HEK293 (cell line): ENCODE results near the gene DLG2.

ENCODE experiments used
- CTCF ChIA-PET: fragments of 350-600 bp; formaldehyde crosslinking; extraction: SDS; loops from one replicate; lab custom pipeline; 2021; ENCODE audit warnings: antibody characterized with exemption; lab: Yijun Ruan, JAX
- POLR2A ChIA-PET: fragments of 300-600 bp; formaldehyde crosslinking; extraction: SDS; loops from one replicate; lab custom pipeline; 2020; ENCODE audit warnings: antibody characterized with exemption, inconsistent platforms; lab: Yijun Ruan, JAX
- H3K27ac ChIP-seq: fragments of 200-500 bp; sonication (Bioruptor generic); 2 replicates; pipeline ENCODE4 v1.5.1; 2014; ENCODE audit warnings: low read depth, low read length, control low read depth, inconsistent platforms; ENCODE audit errors: extremely low read depth
- H3K36me3 ChIP-seq, 2 experiments: fragments of 200-500 bp in 1 of 2; sonication (Bioruptor generic) in 1 of 2; 1 replicate in 1 of 2; 2 replicates in 1 of 2; pipeline ENCODE4 v1.5.1; 2014 to 2017; ENCODE audit warnings: inconsistent platforms in 2 of 2, low read length in 2 of 2; ENCODE audit not compliant: control insufficient read depth in 2 of 2, insufficient read depth in 1 of 2
- H3K4me1 ChIP-seq: fragments of 200-500 bp; sonication (Bioruptor generic); 2 replicates; pipeline ENCODE4 v1.5.1; 2014; ENCODE audit warnings: mild to moderate bottlenecking, low read length, inconsistent platforms; ENCODE audit not compliant: control insufficient read depth, insufficient read depth
- H3K4me3 ChIP-seq: 2 replicates; pipeline ENCODE4 v1.5.1; 2011; ENCODE audit warnings: low read depth, mild to moderate bottlenecking, control low read depth, low read length, moderate library complexity
- H3K9me3 ChIP-seq: fragments of 200-500 bp; sonication (Bioruptor generic); 2 replicates; pipeline ENCODE4 v1.5.1; 2014; ENCODE audit warnings: low read depth, low read length, inconsistent platforms; ENCODE audit not compliant: control insufficient read depth, insufficient read depth
- GFI1B ChIP-seq: fragments of 450-650 bp; formaldehyde crosslinking; IDR thresholded peaks from 2 replicates; pipeline ENCODE4 v1.5.1; 2016; ENCODE audit warnings: missing biosample characterization, missing genetic modification characterization
- GLI4 ChIP-seq: fragments of 450-650 bp; formaldehyde crosslinking; IDR thresholded peaks from 2 replicates; pipeline ENCODE4 v1.5.1; 2016; ENCODE audit warnings: missing biosample characterization, missing genetic modification characterization
- GLIS2 ChIP-seq: fragments of 450-650 bp; formaldehyde crosslinking; IDR thresholded peaks from 2 replicates; pipeline ENCODE4 v1.5.1; 2016; ENCODE audit warnings: missing biosample characterization, missing genetic modification characterization
- KLF16 ChIP-seq: fragments of 450-650 bp; formaldehyde crosslinking; IDR thresholded peaks from 2 replicates; pipeline ENCODE4 v1.5.1; 2017; ENCODE audit warnings: missing biosample characterization, missing genetic modification characterization
- PBX3 ChIP-seq: sonication (generic); formaldehyde crosslinking; IDR thresholded peaks from 2 replicates; pipeline ENCODE4 v1.8.1; 2022; ENCODE audit warnings: mild to moderate bottlenecking, moderate library complexity, missing genetic modification reagents
- PRDM1 ChIP-seq: fragments of 450-650 bp; formaldehyde crosslinking; IDR thresholded peaks from 2 replicates; pipeline ENCODE4; 2016; ENCODE audit warnings: missing biosample characterization, missing genetic modification characterization
- PRDM10 ChIP-seq: fragments of 450-650 bp; formaldehyde crosslinking; IDR thresholded peaks from 2 replicates; pipeline ENCODE4 v1.5.1; 2016; ENCODE audit warnings: missing biosample characterization, missing genetic modification characterization
- ZBTB48 ChIP-seq: fragments of 450-650 bp; formaldehyde crosslinking; IDR thresholded peaks from 2 replicates; pipeline ENCODE4 v1.5.1; 2016; ENCODE audit warnings: missing biosample characterization, missing genetic modification characterization
- ZBTB7A ChIP-seq: fragments of 450-650 bp; formaldehyde crosslinking; IDR thresholded peaks from 2 replicates; pipeline ENCODE4 v1.5.1; 2016; ENCODE audit warnings: low read depth, missing biosample characterization, missing genetic modification characterization
- ZNF10 ChIP-seq: fragments of 450-650 bp; formaldehyde crosslinking; IDR thresholded peaks from 2 replicates; pipeline ENCODE4 v1.5.1; 2017; ENCODE audit warnings: missing biosample characterization, missing genetic modification characterization
- ZNF175 ChIP-seq: fragments of 450-650 bp; formaldehyde crosslinking; IDR thresholded peaks from 2 replicates; pipeline ENCODE4 v1.5.1; 2016; ENCODE audit warnings: missing biosample characterization, missing genetic modification characterization
- ZNF19 ChIP-seq: fragments of 450-650 bp; formaldehyde crosslinking; IDR thresholded peaks from 2 replicates; pipeline ENCODE4; 2016; ENCODE audit warnings: missing biosample characterization, missing genetic modification characterization, low read depth
- ZNF211 ChIP-seq: fragments of 450-650 bp; formaldehyde crosslinking; IDR thresholded peaks from 2 replicates; pipeline ENCODE4 v1.5.1; 2016; ENCODE audit warnings: low read depth, missing biosample characterization, missing genetic modification characterization
- ZNF23 ChIP-seq: fragments of 450-650 bp; formaldehyde crosslinking; IDR thresholded peaks from 2 replicates; pipeline ENCODE4 v1.5.1; 2016; ENCODE audit warnings: missing biosample characterization, missing genetic modification characterization, borderline replicate concordance
- ZNF239 ChIP-seq: fragments of 450-650 bp; formaldehyde crosslinking; IDR thresholded peaks from 2 replicates; pipeline ENCODE4 v1.5.1; 2016; ENCODE audit warnings: missing biosample characterization, missing genetic modification characterization
- ZNF266 ChIP-seq: fragments of 450-650 bp; formaldehyde crosslinking; IDR thresholded peaks from 2 replicates; pipeline ENCODE4 v1.5.1; 2016; ENCODE audit warnings: missing biosample characterization, missing genetic modification characterization, low read depth
- ZNF544 ChIP-seq: fragments of 450-650 bp; formaldehyde crosslinking; IDR thresholded peaks from 2 replicates; pipeline ENCODE4 v1.5.0; 2017; ENCODE audit warnings: missing biosample characterization, missing genetic modification characterization
- ZNF585B ChIP-seq: fragments of 450-650 bp; formaldehyde crosslinking; IDR thresholded peaks from 2 replicates; pipeline ENCODE4 v1.5.1; 2016; ENCODE audit warnings: missing biosample characterization, missing genetic modification characterization
- ZNF610 ChIP-seq: fragments of 450-650 bp; formaldehyde crosslinking; IDR thresholded peaks from 2 replicates; pipeline ENCODE4 v1.5.1; 2016; ENCODE audit warnings: missing biosample characterization, missing genetic modification characterization, borderline replicate concordance
- ZNF621 ChIP-seq: fragments of 450-650 bp; formaldehyde crosslinking; IDR thresholded peaks from 2 replicates; pipeline ENCODE4 v1.5.1; 2017; ENCODE audit warnings: missing biosample characterization, missing genetic modification characterization
- ZNF704 ChIP-seq: fragments of 450-650 bp; formaldehyde crosslinking; IDR thresholded peaks from 2 replicates; pipeline ENCODE4 v1.5.1; 2016; ENCODE audit warnings: missing biosample characterization, missing genetic modification characterization
- ZNF776 ChIP-seq: fragments of 450-650 bp; formaldehyde crosslinking; IDR thresholded peaks from 2 replicates; pipeline ENCODE4 v1.5.0; 2017; ENCODE audit warnings: missing biosample characterization, missing genetic modification characterization, borderline replicate concordance
- ZNF791 ChIP-seq: fragments of 450-650 bp; formaldehyde crosslinking; IDR thresholded peaks from 2 replicates; pipeline ENCODE4 v1.5.1; 2016; ENCODE audit warnings: missing biosample characterization, missing genetic modification characterization
- ZNF792 ChIP-seq: fragments of 450-650 bp; formaldehyde crosslinking; IDR thresholded peaks from 2 replicates; pipeline ENCODE4 v1.5.1; 2016; ENCODE audit warnings: missing biosample characterization, missing genetic modification characterization
- ZSCAN4 ChIP-seq: fragments of 450-650 bp; formaldehyde crosslinking; IDR thresholded peaks from 2 replicates; pipeline ENCODE4 v1.5.1; 2017; ENCODE audit warnings: missing biosample characterization, missing genetic modification characterization

DLG2 gene

GRCh38 chr11:84452211-84452610 lies 1174.9 kb downstream of the DLG2 start:
- POLR2A ChIA-PET: no interaction called here
- no peak for TF ChIP-seq ZNF175 (tag by site-specific recombination)
- no peak for TF ChIP-seq ZBTB7A (tag by site-specific recombination)
- TF ChIP-seq GLI4 (tag by site-specific recombination): no peak
- no peak for TF ChIP-seq ZNF791 (tag by site-specific recombination)
- no peak for TF ChIP-seq ZSCAN4 (tag by site-specific recombination)
- no peak for TF ChIP-seq ZNF23
- TF ChIP-seq PRDM10 (tag by site-specific recombination): no peak
- TF ChIP-seq ZNF585B (tag by site-specific recombination): no peak

GRCh38 chr11:84438565-84438964 lies 1188.6 kb downstream of the DLG2 start:
- H3K4me3 ChIP-seq: no peak overlapping the region
- no peaks in the 10 kb centered on the region for H3K36me3 ChIP-seq
- TF ChIP-seq ZNF792 (no peak), ZNF610 (tag by site-specific recombination) (no peak), ZNF544 (tag by site-specific recombination) (no peak), PBX3 (no peak), ZNF621 (tag by site-specific recombination) (no peak), GLIS2 (no peak)
- ChIA-PET POLR2A (no interaction called here), CTCF (interaction anchor here (1.5 kb wide), 1 partner anchor 16 kb away, joined by 3 read pairs; no protein-coding TSS in a partner anchor)
- no peaks in the 10 kb centered on the region for H3K9me3 ChIP-seq
- H3K4me1 ChIP-seq: no peaks in the 10 kb centered on the region
- no peak overlapping the region for H3K27ac ChIP-seq

More at GRCh38 chr11:84452211-84452610, 1174.9 kb downstream of the DLG2 start:
- Histone ChIP-seq H3K27ac (no peak overlapping the region), H3K9me3 (no peaks in the 10 kb centered on the region), H3K4me3 (no peak overlapping the region), H3K36me3 (no peaks in the 10 kb centered on the region), H3K4me1 (no peaks in the 10 kb centered on the region)
- CTCF ChIA-PET: interaction anchor here (0.7 kb wide), 1 partner anchor 441 kb away, joined by 3 read pairs; no protein-coding TSS in a partner anchor

GRCh38 chr11:84437071-84437980 lies 1189.8 kb downstream of the DLG2 start:
- ChIA-PET CTCF (interaction anchor here (1.5 kb wide), 1 partner anchor 17 kb away, joined by 3 read pairs; no protein-coding TSS in a partner anchor), POLR2A (no interaction called here)
- H3K4me1 ChIP-seq: no peaks in the 10 kb centered on the region
- peak overlapping the region; percentile 28 for H3K4me3 ChIP-seq
- no peaks in the 10 kb centered on the region for H3K9me3 ChIP-seq
- H3K27ac ChIP-seq: no peak overlapping the region
- H3K36me3 ChIP-seq: no peaks in the 10 kb centered on the region
- TF ChIP-seq PRDM1 (tag by site-specific recombination) (no peak), ZNF10 (tag by site-specific recombination) (no peak), ZNF19 (tag by site-specific recombination) (no peak), GFI1B (tag by site-specific recombination) (no peak), ZNF266 (tag by site-specific recombination) (no peak), ZNF704 (no peak), KLF16 (no peak), ZBTB48 (tag by site-specific recombination) (no peak), ZNF776 (tag by site-specific recombination) (no peak), ZNF211 (tag by site-specific recombination) (no peak), ZNF239 (tag by site-specific recombination) (no peak)
